Fibroblast of skin of left biceps (primary cell): ENCODE data around the gene ARHGEF25.
"Not testable (repeated sequence)": the region's sequence is repeated elsewhere in the genome, so short reads cannot be mapped to it uniquely, and the experiment has no call there.

Source experiments
- DNase-seq, 2 experiments: peaks; one replicate each; pipeline ENCODE4 v3.0.0-alpha.2; 2013; ENCODE audit warnings: low read depth in 2 of 2

Gene ARHGEF25

GRCh38 chr12:57585156-57585555, 26.1 kb upstream of the ARHGEF25 start:
- no peak for DNase-seq

DNA sequence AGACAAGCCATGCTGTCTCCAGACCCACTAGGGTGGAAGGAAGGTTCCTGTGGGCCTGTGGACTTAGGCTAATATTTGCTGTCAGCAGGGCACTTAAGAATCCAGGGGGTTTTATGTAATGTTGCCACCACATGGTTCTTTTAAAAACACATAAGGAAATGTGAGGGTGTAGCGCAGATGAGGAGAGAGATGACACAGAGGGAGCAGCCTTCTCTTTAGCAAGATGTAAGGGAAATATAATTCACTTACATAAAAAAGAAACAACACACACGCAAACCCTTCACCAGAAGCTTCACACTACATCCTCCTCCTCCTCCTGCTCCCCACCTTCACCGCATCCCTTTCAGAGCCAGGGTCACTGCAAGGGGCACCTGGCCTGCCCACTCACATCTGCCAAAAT, 25.1 kb upstream of the ARHGEF25 start:
- DNase-seq, result no peak

DNA sequence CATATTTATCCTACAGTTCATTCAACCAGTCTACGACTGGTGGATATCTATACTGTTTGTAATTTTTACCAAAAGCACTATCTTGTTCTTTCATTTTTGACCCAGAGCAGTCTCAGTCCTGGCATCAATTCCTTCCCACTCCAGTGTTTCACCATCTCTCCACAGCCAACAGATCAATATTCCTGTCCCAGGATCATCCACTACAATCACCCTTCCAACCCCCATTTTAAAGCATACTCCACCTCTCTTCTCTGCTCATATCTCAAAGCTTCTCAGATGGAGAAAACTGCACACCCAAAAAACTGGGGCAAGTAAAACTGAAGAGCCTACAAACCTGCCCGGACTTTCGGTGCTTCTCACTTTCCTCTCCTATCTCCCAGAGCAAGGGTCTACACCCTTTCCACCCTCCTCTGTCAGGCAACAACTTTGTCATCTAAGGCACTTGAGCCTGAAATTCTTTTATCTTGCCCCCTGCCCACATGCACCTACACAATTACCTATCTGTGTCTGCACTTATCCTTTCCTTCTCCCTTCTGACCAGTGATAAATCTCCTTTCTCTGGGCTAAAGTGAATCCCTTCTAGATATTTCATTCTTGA, 24.3 kb upstream of the ARHGEF25 start:
- DNase-seq, result no peak

GRCh38 chr12:57588951-57589610, 22.2 kb upstream of the ARHGEF25 start:
- DNase-seq, result not testable (repeated sequence)

DNA sequence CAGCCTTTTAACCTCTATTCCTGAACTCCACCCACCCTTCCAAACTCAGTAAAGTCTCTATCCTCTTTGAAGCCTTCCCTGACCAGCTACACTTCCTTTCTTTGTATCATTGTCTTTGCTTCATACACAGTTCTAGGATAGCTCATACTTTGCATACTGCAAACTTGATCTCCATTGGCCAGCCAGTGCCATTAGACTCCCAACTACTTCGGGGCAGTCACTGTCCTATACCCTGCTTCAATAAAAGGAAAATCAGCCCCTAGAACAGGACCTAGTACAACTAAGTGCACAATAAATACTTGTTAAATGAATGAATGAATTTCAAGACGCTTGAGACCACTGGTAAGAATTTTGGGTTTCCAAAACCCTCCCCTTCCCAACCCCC, 20.8 kb upstream of the ARHGEF25 start:
- no peak for DNase-seq

DNA sequence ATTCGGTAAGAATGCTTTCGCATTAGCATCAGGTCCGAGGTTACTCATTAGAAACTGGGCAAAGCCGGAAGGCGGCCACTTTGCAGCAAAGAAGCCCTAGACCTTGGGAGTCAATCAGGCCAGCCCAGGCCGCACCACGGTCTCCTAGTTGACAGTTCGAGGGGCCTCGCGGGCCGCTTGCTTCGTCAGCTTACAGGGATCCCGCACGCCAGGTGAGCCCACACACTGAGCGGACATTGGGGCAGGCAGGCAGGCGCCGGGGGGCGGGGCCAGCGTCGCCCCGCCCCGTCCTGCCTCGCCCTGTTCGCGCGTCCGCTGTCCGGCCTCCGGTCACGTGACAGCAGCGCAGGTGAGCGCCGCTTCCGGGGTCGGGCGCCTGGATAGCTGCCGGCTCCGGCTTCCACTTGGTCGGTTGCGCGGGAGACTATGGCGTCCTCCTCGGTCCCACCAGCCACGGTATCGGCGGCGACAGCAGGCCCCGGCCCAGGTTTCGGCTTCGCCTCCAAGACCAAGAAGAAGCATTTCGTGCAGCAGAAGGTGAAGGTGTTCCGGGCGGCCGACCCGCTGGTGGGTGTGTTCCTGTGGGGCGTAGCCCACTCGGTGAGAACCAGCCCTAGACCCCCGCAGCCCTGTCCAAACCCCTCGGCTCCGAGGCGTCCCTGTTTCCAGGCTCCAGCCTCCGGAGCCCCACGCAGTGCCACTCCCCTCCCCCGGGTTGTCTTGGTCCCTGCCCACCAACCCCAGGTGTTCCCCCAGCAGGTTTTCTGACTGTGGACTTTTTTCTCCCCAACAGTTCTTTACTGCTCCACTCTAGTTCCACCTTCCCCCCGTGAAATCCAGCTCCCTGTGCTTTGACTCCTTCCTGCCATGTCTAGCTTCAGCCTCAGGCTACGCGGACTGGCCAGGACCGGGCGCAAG, 20.1 kb upstream of the ARHGEF25 start, which contains the start of gene PIP4K2C:
Gene PIP4K2C, plus strand, starts transcription at position 329 of the 918 bp plus-strand sequence. Its CDS starts 98 bp downstream, at position 427.
- DNase-seq, result no peak

DNA sequence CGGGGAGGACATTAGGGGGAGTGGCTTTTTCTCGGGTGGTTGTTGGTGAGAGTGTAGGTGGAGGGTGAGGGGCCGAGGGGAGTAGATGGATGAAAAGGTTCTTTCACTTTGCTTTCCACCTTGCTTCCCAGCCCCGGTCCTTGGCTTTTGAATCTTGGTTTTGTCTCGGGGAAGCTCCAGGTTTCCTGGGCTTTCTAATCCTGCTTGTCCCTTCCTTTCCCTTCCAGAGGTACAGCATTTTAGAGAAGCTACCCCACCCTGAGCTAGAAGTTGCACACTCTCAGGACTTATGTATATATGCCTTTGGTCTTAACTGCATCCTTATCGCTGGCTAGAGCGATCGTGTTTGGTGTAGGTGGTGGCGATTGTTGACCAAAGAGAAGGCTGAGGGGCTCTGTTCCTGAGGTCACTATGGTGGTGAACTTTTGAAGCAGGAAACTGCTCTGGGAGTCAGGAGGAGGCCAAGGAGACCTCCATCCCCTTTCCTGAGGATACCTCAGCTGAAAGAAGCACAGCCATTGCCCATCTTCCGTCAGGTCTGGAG, 19.4 kb upstream of the ARHGEF25 start:
- DNase-seq, result no peak

DNA sequence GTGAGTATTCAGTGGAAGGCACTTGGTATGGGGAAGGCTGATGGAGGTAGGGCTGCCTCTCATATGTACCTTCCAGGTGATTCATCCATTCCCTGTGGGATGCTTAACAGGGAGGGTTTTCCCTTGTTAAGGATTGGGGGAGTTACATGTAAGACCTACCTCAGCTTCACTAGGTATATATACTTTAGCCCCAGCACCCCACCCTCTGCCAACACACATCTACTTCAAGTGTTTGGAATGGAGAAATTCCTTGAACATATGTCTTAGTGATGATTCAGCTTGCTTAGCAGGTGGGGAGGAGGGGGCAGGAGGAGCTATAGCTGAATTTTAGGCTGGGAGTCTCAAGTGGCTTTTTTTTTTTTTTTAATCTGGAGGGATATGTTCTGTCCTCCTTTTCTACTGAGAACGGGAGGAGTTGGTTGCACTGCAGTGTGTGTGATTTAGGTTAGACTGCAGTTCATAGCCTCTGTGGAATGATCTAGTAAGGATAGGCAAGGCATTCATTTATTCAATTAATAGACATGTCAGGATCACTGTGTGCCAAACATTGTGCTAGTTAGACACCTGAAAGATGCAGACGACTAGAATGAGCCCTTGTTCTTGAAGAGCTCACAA, 18.6 kb upstream of the ARHGEF25 start:
- no peak for DNase-seq

GRCh38 chr12:57593187-57593586, 18.0 kb upstream of the ARHGEF25 start:
- no peak for DNase-seq

GRCh38 chr12:57600395-57600794, 10.8 kb upstream of the ARHGEF25 start:
- no peak for DNase-seq

GRCh38 chr12:57602544-57602943, 8.7 kb upstream of the ARHGEF25 start:
- no peak for DNase-seq

DNA sequence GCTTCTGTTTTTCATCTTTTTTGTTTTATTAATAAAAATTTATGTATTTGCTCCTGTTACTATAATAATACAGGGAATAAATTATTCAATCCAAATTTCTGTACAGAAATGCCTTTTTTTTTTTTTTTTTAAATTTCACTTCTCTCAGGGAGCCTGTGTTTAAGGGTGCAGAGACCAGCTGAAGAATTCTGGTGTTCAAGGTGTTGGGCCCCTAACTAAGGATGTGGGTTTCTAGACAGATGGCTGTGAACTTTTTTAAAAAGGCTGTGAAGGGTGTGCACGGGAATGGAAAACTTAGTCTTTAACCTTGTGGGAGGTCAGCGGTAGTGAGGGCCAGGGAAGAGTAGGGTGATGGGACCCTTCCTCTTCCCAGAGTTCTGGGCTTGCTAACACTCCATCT, 7.9 kb upstream of the ARHGEF25 start:
- no peak for DNase-seq

- DNase-seq, result no peak
These were observed 7.3 kb upstream of the ARHGEF25 start for GRCh38 chr12:57603815-57604453.

GRCh38 chr12:57604454-57604991, 6.7 kb upstream of the ARHGEF25 start, which contains the start of gene DTX3:
TSS of gene DTX3 (plus strand) at chr12:57604824. CDS start at chr12:57606518, 1,694 bp downstream.
- no peak for DNase-seq

- DNase-seq, result no peak
These were observed 6.0 kb upstream of the ARHGEF25 start for GRCh38 chr12:57604992-57605810.

GRCh38 chr12:57605811-57606311, 5.4 kb upstream of the ARHGEF25 start:
- DNase-seq, result no peak

DNA sequence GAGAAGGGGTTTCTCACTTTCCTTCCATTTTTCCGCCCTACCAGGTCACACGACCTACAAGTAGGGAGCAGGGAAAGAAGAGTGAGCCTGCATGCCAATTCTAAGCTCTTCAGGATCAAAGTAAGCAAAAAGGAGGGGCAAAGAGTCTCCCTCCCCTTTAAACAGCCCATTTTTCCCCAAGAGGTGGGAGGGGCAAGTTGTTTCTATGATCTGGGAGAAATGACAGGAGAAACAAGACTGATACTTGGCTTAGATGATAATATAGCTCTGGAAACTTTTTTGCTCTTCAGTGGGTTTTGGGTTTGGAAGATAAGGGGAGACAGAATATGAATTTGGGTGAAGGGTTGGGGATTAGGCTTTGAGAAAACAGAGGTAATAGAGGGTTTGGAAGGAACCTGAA, 4.8 kb upstream of the ARHGEF25 start:
- no peak for DNase-seq

DNA sequence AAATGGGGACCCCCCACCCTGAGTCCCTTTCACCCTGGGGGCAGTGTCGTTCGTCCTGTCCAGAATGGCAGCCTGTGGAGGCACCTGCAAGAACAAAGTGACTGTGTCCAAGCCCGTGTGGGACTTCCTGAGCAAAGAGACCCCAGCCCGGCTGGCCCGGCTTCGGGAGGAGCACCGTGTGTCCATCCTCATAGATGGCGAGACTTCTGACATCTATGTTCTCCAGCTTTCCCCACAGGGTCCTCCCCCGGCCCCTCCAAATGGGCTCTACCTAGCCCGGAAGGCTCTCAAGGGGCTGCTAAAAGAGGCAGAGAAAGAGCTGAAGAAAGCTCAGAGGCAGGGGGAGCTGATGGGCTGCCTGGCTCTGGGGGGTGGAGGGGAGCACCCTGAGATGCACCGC, 4.4 kb upstream of the ARHGEF25 start:
- no peak for DNase-seq

DNA sequence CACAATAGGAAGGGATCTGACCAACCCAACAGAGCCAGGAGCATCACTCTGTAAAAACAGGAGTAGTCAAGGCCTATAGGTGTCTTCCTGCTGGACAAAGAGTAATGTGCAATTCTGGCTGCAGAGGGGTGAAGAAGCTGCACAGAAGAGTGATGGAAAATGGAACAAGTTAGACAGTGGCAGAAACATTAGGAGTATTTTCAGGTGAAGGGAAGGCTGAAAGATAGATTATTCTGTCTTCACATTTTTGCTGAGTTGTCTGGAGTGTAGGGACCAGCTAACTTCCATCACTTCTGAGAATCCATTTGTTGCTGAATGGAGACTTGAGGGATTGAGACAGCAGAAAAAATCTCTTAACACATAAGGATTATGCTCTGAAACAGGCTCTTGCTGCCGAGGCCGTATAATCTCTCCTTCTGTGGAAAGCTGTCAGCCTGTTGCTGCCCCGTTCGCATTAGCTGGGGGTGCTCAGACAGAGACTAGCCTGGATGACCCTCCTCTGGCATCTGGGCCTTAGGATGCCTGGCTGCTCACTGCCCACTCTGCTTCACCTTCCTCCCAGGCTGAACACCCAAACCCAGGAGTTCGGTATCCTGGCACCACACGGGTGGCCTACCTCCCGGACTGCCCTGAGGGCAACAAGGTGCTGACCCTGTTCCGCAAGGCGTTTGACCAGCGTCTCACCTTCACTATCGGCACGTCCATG, 3.1 kb upstream of the ARHGEF25 start:
- DNase-seq, result no peak
